HEK293 (cell line): Measurements from ENCODE around the gene DLX3.

ENCODE experiments used
- AEBP2 ChIP-seq: fragments of 450-650 bp; formaldehyde crosslinking; IDR thresholded peaks from 2 replicates; pipeline ENCODE4 v1.5.1; 2016; ENCODE audit warnings: missing biosample characterization, missing genetic modification characterization, borderline replicate concordance
- KLF16 ChIP-seq: fragments of 450-650 bp; formaldehyde crosslinking; IDR thresholded peaks from 2 replicates; pipeline ENCODE4 v1.5.1; 2017; ENCODE audit warnings: missing biosample characterization, missing genetic modification characterization
- KLF8 ChIP-seq: fragments of 450-650 bp; formaldehyde crosslinking; IDR thresholded peaks from 2 replicates; pipeline ENCODE4 v1.5.1; 2016; ENCODE audit warnings: missing biosample characterization, missing genetic modification characterization
- PATZ1 ChIP-seq: fragments of 450-650 bp; formaldehyde crosslinking; IDR thresholded peaks from 2 replicates; pipeline ENCODE4 v1.5.1; 2016; ENCODE audit warnings: missing biosample characterization, missing genetic modification characterization
- PRDM1 ChIP-seq: fragments of 450-650 bp; formaldehyde crosslinking; IDR thresholded peaks from 2 replicates; pipeline ENCODE4; 2016; ENCODE audit warnings: missing biosample characterization, missing genetic modification characterization
- SCRT1 ChIP-seq: fragments of 450-650 bp; formaldehyde crosslinking; IDR thresholded peaks from 2 replicates; pipeline ENCODE4 v1.5.1; 2016; ENCODE audit warnings: missing biosample characterization, missing genetic modification characterization, borderline replicate concordance
- TRIM28 ChIP-seq: IDR thresholded peaks from 2 replicates; pipeline ENCODE4 v1.6.1; 2011; ENCODE audit warnings: low read length, control low read depth, borderline replicate concordance
- ZBTB1 ChIP-seq: fragments of 450-650 bp; formaldehyde crosslinking; IDR thresholded peaks from 2 replicates; pipeline ENCODE4 v1.5.1; 2016; ENCODE audit warnings: missing biosample characterization, missing genetic modification characterization
- ZFP37 ChIP-seq: fragments of 450-650 bp; formaldehyde crosslinking; IDR thresholded peaks from 2 replicates; pipeline ENCODE4 v1.5.1; 2016; ENCODE audit warnings: missing biosample characterization, missing genetic modification characterization
- ZNF157 ChIP-seq: fragments of 450-650 bp; formaldehyde crosslinking; IDR thresholded peaks from 2 replicates; pipeline ENCODE4 v1.5.1; 2016; ENCODE audit warnings: missing biosample characterization, missing genetic modification characterization
- ZNF16 ChIP-seq: fragments of 450-650 bp; formaldehyde crosslinking; IDR thresholded peaks from 2 replicates; pipeline ENCODE4 v1.5.1; 2016; ENCODE audit warnings: low read depth, missing biosample characterization, missing genetic modification characterization
- ZNF169 ChIP-seq: fragments of 450-650 bp; formaldehyde crosslinking; IDR thresholded peaks from 2 replicates; pipeline ENCODE4 v1.5.1; 2016; ENCODE audit warnings: missing biosample characterization, missing genetic modification characterization
- ZNF174 ChIP-seq: fragments of 450-650 bp; formaldehyde crosslinking; IDR thresholded peaks from 2 replicates; pipeline ENCODE4 v1.5.0; 2017; ENCODE audit warnings: missing biosample characterization, mild to moderate bottlenecking, missing genetic modification characterization
- ZNF184 ChIP-seq: fragments of 450-650 bp; IDR thresholded peaks from 2 replicates; pipeline ENCODE4 v1.5.1; 2018; ENCODE audit warnings: missing biosample characterization, mild to moderate bottlenecking, missing genetic modification characterization
- ZNF19 ChIP-seq: fragments of 450-650 bp; formaldehyde crosslinking; IDR thresholded peaks from 2 replicates; pipeline ENCODE4; 2016; ENCODE audit warnings: missing biosample characterization, missing genetic modification characterization, low read depth
- ZNF2 ChIP-seq: fragments of 450-650 bp; formaldehyde crosslinking; IDR thresholded peaks from 2 replicates; pipeline ENCODE4 v1.5.1; 2016; ENCODE audit warnings: missing biosample characterization, missing genetic modification characterization
- ZNF211 ChIP-seq: fragments of 450-650 bp; formaldehyde crosslinking; IDR thresholded peaks from 2 replicates; pipeline ENCODE4 v1.5.1; 2016; ENCODE audit warnings: low read depth, missing biosample characterization, missing genetic modification characterization
- ZNF26 ChIP-seq: fragments of 450-650 bp; formaldehyde crosslinking; IDR thresholded peaks from 2 replicates; pipeline ENCODE4 v1.5.1; 2016; ENCODE audit warnings: missing biosample characterization, missing genetic modification characterization
- ZNF280C ChIP-seq: fragments of 450-650 bp; formaldehyde crosslinking; IDR thresholded peaks from 2 replicates; pipeline ENCODE4 v1.5.1; 2016; ENCODE audit warnings: missing biosample characterization, missing genetic modification characterization
- ZNF354C ChIP-seq: fragments of 450-650 bp; formaldehyde crosslinking; IDR thresholded peaks from 2 replicates; pipeline ENCODE4 v1.5.1; 2016; ENCODE audit warnings: missing biosample characterization, missing genetic modification characterization, low read depth, borderline replicate concordance
- ZNF416 ChIP-seq: fragments of 450-650 bp; formaldehyde crosslinking; IDR thresholded peaks from 2 replicates; pipeline ENCODE4 v1.5.1; 2016; ENCODE audit warnings: missing biosample characterization, missing genetic modification characterization
- ZNF423 ChIP-seq: fragments of 450-650 bp; formaldehyde crosslinking; IDR thresholded peaks from 2 replicates; pipeline ENCODE4 v1.5.1; 2016; ENCODE audit warnings: missing biosample characterization, missing genetic modification characterization
- ZNF449 ChIP-seq: fragments of 450-650 bp; formaldehyde crosslinking; IDR thresholded peaks from 2 replicates; pipeline ENCODE4 v1.5.1; 2017; ENCODE audit warnings: missing biosample characterization, mild to moderate bottlenecking, missing genetic modification characterization, moderate library complexity
- ZNF48 ChIP-seq: fragments of 450-650 bp; formaldehyde crosslinking; IDR thresholded peaks from 2 replicates; pipeline ENCODE4 v1.5.1; 2016; ENCODE audit warnings: missing biosample characterization, missing genetic modification characterization
- ZNF501 ChIP-seq: fragments of 450-650 bp; formaldehyde crosslinking; IDR thresholded peaks from 2 replicates; pipeline ENCODE4 v1.5.1; 2016; ENCODE audit warnings: missing biosample characterization, missing genetic modification characterization
- ZNF514 ChIP-seq: fragments of 450-650 bp; formaldehyde crosslinking; IDR thresholded peaks from 2 replicates; pipeline ENCODE4 v1.5.1; 2016; ENCODE audit warnings: missing biosample characterization, missing genetic modification characterization
- ZNF571 ChIP-seq: fragments of 450-650 bp; formaldehyde crosslinking; IDR thresholded peaks from 2 replicates; pipeline ENCODE4 v1.5.0; 2017; ENCODE audit warnings: missing biosample characterization, missing genetic modification characterization
- ZNF621 ChIP-seq: fragments of 450-650 bp; formaldehyde crosslinking; IDR thresholded peaks from 2 replicates; pipeline ENCODE4 v1.5.1; 2017; ENCODE audit warnings: missing biosample characterization, missing genetic modification characterization
- ZNF654 ChIP-seq: fragments of 450-650 bp; formaldehyde crosslinking; IDR thresholded peaks from 2 replicates; pipeline ENCODE4 v1.5.1; 2016; ENCODE audit warnings: low read depth, missing biosample characterization, missing genetic modification characterization
- ZNF660 ChIP-seq: fragments of 450-650 bp; IDR thresholded peaks from 2 replicates; pipeline ENCODE4 v1.5.1; 2018; ENCODE audit warnings: missing biosample characterization, mild to moderate bottlenecking, missing genetic modification characterization
- ZNF768 ChIP-seq: fragments of 450-650 bp; formaldehyde crosslinking; IDR thresholded peaks from 2 replicates; pipeline ENCODE4 v1.5.1; 2018; ENCODE audit warnings: missing biosample characterization, mild to moderate bottlenecking, missing genetic modification characterization
- ZNF776 ChIP-seq: fragments of 450-650 bp; formaldehyde crosslinking; IDR thresholded peaks from 2 replicates; pipeline ENCODE4 v1.5.0; 2017; ENCODE audit warnings: missing biosample characterization, missing genetic modification characterization, borderline replicate concordance
- ZNF777 ChIP-seq: fragments of 450-650 bp; formaldehyde crosslinking; IDR thresholded peaks from 2 replicates; pipeline ENCODE4 v1.5.1; 2017; ENCODE audit warnings: missing biosample characterization, missing genetic modification characterization, borderline replicate concordance
- ZSCAN16 ChIP-seq: fragments of 450-650 bp; formaldehyde crosslinking; IDR thresholded peaks from 2 replicates; pipeline ENCODE4 v1.5.1; 2016; ENCODE audit warnings: missing biosample characterization, missing genetic modification characterization

The DLX3 gene

GRCh38 chr17:49976163-49976827 lies 18.7 kb downstream of the DLX3 start (continued):
- TF ChIP-seq ZNF776 (no peak), ZNF571 (tag by site-specific recombination) (no peak), ZNF211 (tag by site-specific recombination) (no peak), ZFP37 (tag by site-specific recombination) (no peak), ZNF174 (tag by site-specific recombination) (no peak), ZNF280C (tag by site-specific recombination) (no peak), KLF8 (tag by site-specific recombination) (peak; percentile 81), ZNF514 (tag by site-specific recombination) (no peak), PATZ1 (tag by site-specific recombination) (peak; percentile 93), ZNF184 (tag by site-specific recombination) (peak; percentile 66; the same call in 1 of the 2 replicates), PRDM1 (tag by site-specific recombination) (peak; percentile 64), ZNF169 (tag by site-specific recombination) (no peak), ZSCAN16 (tag by site-specific recombination) (no peak), ZNF416 (tag by site-specific recombination) (no peak), ZNF354C (tag by site-specific recombination) (no peak), ZNF19 (tag by site-specific recombination) (no peak), ZNF423 (tag by site-specific recombination) (peak; percentile 83), ZNF16 (tag by site-specific recombination) (no peak), ZBTB1 (tag by site-specific recombination) (no peak), KLF16 (tag by site-specific recombination) (peak; percentile 83), ZNF48 (tag by site-specific recombination) (no peak), AEBP2 (no peak), ZNF26 (no peak), ZNF768 (no peak), ZNF157 (tag by site-specific recombination) (no peak), ZNF654 (tag by site-specific recombination) (no peak), ZNF2 (tag by site-specific recombination) (peak; percentile 91), ZNF449 (tag by site-specific recombination) (peak; percentile 97), ZNF621 (tag by site-specific recombination) (no peak), ZNF501 (tag by site-specific recombination) (peak; percentile 81; the same call in 1 of the 2 replicates), SCRT1 (peak; percentile 79), ZNF777 (tag by site-specific recombination) (no peak), ZNF660 (peak; percentile 47; the same call in 1 of the 2 replicates), TRIM28 (peak; percentile 76; the same call in 1 of the 2 replicates)
